Stimulated activated CD4-positive, alpha-beta T cell treated with anti-CD3 and anti-CD28 coated beads, Interleukin-4, amount 100 ng/mL, for 1 hour (primary cell): ENCODE data around the gene CD34.
"Not testable (repeated sequence)": the region's sequence is repeated elsewhere in the genome, so short reads cannot be mapped to it uniquely, and the experiment has no call there.

Experiments
- DNase-seq: peaks from one replicate; pipeline ENCODE4 v3.0.0-alpha.2; 2020

The CD34 gene

DNA sequence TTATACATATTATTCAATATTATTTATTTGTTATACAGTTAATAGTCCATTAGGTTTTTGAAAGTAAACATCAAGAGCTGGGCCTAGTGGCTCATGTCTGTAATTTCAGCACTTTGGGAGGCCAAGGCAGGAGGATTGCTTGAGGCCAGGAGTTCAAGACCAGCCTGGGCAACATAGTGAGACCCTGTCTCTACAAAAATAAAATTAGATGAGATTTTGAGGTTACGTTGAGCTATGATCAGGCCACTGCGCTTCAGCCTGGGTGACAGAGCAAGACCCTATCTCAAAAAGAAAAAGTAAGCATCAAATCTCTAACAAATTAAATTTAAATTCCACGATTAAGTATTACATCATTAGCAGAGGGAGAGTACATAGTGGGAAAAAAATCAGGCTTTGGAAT, 15.0 kb upstream of the CD34 start:
- DNase-seq, result not testable (repeated sequence)

- no peak for DNase-seq
These were observed 14.3 kb upstream of the CD34 start for GRCh38 chr1:207925210-207925609.

- no peak for DNase-seq
These were observed 12.6 kb upstream of the CD34 start for GRCh38 chr1:207923561-207923960.

DNA sequence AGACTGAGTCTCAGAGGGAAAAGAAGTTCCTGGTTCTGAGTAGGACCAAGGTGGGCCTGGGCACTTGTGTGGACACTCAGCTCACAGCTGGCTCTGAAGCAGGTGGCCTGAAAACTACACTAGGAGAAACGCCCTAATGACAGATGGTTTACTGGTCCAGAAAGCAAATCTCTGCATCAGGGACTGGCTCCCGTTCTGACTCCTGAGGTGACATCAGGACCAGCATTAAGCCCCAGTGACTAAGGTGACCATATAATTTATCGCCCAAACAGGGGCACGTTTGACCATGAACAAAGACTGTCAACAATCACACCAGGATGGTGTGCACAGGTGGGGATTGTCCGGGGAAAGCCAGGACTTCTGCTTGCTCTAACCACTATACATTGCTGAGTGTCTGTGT, 12.2 kb upstream of the CD34 start:
- no peak for DNase-seq

DNA sequence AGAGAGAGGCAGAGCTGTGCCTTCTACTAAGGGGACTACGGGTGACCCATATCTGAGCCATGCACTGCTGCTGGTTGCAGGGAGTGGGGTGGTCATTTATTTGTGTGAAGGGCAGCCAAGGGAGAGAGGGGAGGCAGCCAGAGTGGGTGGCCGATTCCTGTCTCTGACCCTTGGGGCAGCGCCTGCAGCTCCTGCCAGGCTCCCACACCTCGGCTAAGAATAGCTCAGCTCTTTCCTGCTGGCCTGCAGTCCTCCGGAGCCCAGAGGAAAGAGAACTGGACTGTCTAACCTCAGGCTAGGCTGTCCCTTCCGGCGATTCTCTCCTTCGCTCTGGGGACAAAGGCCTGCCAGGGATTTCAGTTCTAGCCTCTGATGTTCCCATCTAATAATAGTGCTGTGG, 11.6 kb upstream of the CD34 start:
- DNase-seq, result no peak

DNA sequence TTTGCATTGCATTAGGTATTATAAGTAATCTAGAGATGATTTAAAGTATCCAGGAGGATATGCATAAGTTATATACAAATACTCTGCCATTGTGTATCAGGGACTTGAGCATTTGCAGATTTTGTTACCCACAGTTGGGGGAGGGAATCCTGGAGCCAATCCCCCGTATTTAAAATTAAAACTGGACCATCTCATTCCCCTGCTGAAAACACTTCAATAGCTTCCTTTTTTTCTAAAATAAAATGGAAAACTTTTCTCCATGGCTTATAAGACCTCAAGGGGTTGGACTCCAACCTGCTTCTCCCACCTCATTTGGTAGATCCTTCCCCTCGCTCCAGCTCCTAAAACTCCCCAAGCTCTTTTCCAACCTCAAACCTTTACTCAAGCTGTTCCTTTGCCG, 10.4 kb upstream of the CD34 start:
- no peak for DNase-seq

GRCh38 chr1:207920444-207921021, 9.6 kb upstream of the CD34 start:
- no peak for DNase-seq

DNA sequence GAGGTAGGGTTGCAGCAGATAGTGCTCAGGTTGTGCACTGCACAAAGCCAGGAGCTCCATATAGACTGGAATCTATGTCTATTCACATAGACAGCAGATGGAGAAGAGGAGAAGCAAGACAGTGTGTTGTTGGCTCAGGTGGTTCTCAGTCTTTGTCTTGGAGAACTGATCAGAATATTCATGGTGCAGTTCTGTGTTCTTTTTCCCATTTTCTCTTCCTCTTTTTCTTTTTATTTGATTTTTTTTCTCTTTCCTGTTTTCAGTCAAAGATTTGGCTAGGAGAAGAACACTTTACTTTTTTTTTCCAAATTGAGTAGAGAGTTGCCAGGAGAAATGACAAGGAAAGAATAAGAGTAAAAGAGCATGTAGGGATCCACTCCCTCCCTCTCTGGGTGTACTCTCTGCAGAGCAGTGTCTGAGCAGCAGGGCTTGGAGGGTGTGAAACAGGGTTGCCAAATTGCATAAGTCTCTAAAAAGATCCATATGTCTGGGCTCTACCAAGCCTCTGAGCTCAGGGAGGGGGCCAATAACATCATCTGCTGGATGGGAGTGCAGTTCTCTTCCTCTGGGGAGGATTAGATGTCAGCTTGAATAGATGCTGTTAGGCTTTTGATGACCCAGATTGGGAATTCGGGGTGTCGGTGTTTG, 8.7 kb upstream of the CD34 start:
- no peak for DNase-seq

GRCh38 chr1:207918581-207918980, 7.7 kb upstream of the CD34 start:
- no peak for DNase-seq

GRCh38 chr1:207918011-207918410, 7.1 kb upstream of the CD34 start:
- no peak for DNase-seq

GRCh38 chr1:207917080-207917479, 6.2 kb upstream of the CD34 start:
- no peak for DNase-seq

- DNase-seq, result no peak
These were observed 3.0 kb upstream of the CD34 start for GRCh38 chr1:207913951-207914350.

DNA sequence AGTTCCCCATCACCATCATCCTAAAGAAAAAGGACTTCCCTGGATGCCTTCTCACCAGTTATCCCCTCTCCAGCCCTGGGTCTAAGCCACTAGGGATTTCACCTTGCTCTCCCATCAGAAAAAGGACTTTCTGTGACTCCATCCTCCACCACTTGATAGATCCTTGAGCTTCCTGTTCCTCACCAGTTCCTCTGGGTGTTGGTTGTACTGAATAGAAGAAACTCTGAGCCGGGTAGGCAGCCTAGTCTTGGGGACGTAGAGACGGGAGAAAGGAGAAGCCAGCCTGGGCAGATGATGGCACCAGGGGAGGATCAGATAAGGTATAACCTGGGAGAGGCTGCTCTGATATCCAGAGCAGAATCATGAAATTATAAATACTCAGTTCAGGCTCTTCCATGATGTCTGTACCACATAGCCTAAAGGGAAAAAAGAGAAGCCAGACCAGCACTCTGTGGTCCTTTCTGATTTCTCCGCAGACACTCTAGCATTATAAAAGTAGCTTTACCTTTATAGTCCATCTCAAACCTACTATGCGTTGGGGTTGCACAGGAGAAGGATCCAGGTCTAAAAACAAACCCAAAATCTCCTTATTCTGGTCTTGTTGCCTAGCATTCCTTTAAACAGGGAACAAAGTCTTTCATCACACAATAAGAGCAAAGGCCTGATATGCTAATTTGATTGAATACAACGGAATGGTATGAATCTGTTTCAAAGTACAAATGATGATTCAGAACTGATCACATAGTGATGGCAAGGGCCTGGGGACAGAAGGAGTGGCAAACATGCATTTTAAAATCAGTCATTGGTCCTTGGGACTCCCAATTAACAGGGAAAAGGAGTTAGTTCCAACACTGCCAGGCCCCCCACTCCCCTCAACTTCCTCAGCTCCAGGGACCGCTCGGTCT, 1.2 kb upstream of the CD34 start:
- DNase-seq, result no peak

GRCh38 chr1:207909687-207910086, 1.2 kb downstream of the CD34 start:
- no peak for DNase-seq

GRCh38 chr1:207908107-207908734, 2.7 kb downstream of the CD34 start:
- no peak for DNase-seq

DNA sequence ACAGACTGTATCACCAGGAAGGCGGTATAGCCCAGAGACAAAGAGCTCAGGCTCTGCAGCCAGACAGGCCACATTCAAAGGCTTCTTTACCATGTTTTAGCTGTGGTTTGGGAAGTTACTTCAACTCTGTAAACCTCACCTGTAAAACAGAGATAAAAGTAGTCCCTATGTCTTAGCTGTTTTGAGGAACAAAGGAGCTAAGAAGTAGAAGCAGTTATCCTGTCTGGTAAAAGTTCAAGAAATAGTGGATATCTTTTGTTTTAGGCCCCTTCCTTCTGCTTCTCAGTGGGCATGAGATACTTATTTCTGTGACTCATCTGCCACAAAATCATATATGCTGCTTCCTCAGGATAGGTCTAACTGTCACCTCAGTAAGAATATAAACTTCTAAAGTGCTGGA, 6.5 kb downstream of the CD34 start:
- DNase-seq, result no peak

- no peak for DNase-seq
These were observed 7.2 kb downstream of the CD34 start for GRCh38 chr1:207903767-207904166.

GRCh38 chr1:207903053-207903452, 7.9 kb downstream of the CD34 start:
- DNase-seq, result no peak

DNA sequence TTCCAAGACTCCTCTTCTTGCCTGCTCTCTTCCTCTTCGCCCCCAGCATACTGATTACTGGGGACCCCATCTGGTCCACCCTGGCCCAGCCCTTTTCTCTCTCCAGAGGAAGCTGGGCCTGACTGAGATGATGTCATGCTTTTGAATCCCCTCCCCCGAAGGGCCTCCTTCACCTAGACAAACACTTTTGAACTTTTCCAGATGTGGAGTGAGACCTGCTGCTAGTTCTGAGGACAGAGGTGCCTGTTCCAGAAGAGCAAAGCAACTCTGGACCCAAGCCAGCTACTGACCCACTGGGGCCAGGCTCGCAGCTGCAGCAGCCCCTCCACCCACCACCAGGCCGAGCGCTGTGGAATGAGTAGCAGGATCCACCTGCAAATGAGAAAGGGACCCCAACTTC, 8.4 kb downstream of the CD34 start:
- DNase-seq, result no peak

GRCh38 chr1:207901041-207901653, 9.8 kb downstream of the CD34 start:
- DNase-seq, result no peak

DNA sequence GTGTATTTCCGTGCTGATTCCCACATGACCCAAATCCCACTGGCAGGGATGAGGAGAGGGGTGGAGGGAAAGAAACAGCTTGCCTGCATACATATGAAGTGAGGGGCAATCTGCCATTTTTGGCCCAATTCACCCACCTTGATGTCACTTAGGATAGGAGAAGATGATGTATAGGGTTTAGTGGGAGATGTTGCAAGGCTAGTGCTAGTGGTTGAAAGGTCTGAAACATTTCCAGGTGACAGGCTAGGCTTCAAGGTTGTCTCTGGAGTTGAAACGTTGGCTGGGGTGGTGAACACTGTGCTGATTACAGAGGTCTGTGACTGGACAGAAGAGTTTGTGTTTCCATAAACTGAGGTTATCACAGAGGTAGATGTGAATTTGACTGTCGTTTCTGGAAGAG, 12.1 kb downstream of the CD34 start:
- no peak for DNase-seq

GRCh38 chr1:207898260-207898659, 12.7 kb downstream of the CD34 start:
- no peak for DNase-seq

GRCh38 chr1:207897188-207897587, 13.7 kb downstream of the CD34 start:
- no peak for DNase-seq
